HL-60 (cell line): ENCODE data around the gene FUT9.
"Not testable (repeated sequence)": the region's sequence is repeated elsewhere in the genome, so short reads cannot be mapped to it uniquely, and the experiment has no call there.

Source experiments
- DNase-seq, 2 experiments: peaks; one replicate each; pipeline ENCODE4 v3.0.0-alpha.2; 2010 to 2020; ENCODE audit warnings: low read depth in 1 of 2, low spot score in 1 of 2
- H3K27ac ChIP-seq: fragments of 250-450 bp; sonication (Bioruptor Pico); replicated peaks from 2 replicates; pipeline ENCODE4 v1.5.1; 2020; ENCODE audit warnings: mild to moderate bottlenecking, moderate library complexity
- H3K27me3 ChIP-seq: fragments of 250-450 bp; sonication (Bioruptor Pico); 2 replicates; pipeline ENCODE4 v1.5.1; 2021; ENCODE audit warnings: mild to moderate bottlenecking, moderate library complexity; ENCODE audit not compliant: insufficient read depth, poor library complexity, severe bottlenecking
- H3K4me3 ChIP-seq: replicated peaks from 2 replicates; pipeline ENCODE4 v1.5.1; 2011; ENCODE audit warnings: mild to moderate bottlenecking, control low read depth, low read length; ENCODE audit not compliant: insufficient read depth
- CTCF ChIP-seq: IDR thresholded peaks from one replicate; pipeline ENCODE4 v1.5.1; 2011; ENCODE audit warnings: low read length, control low read depth, inconsistent platforms; ENCODE audit not compliant: insufficient read depth
- GABPA ChIP-seq: IDR thresholded peaks from 2 replicates; pipeline ENCODE4 v1.6.1; 2012; ENCODE audit warnings: low read depth
- POLR2AphosphoS5 ChIP-seq: IDR thresholded peaks from 2 replicates; pipeline ENCODE4 v1.6.1; 2012; ENCODE audit warnings: low read depth
- SPI1 ChIP-seq: IDR thresholded peaks from 2 replicates; pipeline ENCODE4 v1.6.1; 2012; ENCODE audit warnings: low read depth, mild to moderate bottlenecking, borderline replicate concordance
- TF ChIP-seq, protein P1 (sequence below): IDR thresholded peaks from 2 replicates; pipeline ENCODE4 v1.6.1; 2012; ENCODE audit warnings: low read depth; ENCODE audit not compliant: insufficient replicate concordance

Gene FUT9

GRCh38 chr6:96246563-96246962 lies 230.8 kb downstream of the FUT9 start:
- Histone ChIP-seq H3K27ac (no peak overlapping the region), H3K27me3 (no peaks in the 10 kb centered on the region), H3K4me3 (no peak overlapping the region)
- DNase-seq: no peak
- TF ChIP-seq CTCF (no peak), POLR2AphosphoS5 (no peak), SPI1 (no peak)
- TF ChIP-seq, protein P1, sequence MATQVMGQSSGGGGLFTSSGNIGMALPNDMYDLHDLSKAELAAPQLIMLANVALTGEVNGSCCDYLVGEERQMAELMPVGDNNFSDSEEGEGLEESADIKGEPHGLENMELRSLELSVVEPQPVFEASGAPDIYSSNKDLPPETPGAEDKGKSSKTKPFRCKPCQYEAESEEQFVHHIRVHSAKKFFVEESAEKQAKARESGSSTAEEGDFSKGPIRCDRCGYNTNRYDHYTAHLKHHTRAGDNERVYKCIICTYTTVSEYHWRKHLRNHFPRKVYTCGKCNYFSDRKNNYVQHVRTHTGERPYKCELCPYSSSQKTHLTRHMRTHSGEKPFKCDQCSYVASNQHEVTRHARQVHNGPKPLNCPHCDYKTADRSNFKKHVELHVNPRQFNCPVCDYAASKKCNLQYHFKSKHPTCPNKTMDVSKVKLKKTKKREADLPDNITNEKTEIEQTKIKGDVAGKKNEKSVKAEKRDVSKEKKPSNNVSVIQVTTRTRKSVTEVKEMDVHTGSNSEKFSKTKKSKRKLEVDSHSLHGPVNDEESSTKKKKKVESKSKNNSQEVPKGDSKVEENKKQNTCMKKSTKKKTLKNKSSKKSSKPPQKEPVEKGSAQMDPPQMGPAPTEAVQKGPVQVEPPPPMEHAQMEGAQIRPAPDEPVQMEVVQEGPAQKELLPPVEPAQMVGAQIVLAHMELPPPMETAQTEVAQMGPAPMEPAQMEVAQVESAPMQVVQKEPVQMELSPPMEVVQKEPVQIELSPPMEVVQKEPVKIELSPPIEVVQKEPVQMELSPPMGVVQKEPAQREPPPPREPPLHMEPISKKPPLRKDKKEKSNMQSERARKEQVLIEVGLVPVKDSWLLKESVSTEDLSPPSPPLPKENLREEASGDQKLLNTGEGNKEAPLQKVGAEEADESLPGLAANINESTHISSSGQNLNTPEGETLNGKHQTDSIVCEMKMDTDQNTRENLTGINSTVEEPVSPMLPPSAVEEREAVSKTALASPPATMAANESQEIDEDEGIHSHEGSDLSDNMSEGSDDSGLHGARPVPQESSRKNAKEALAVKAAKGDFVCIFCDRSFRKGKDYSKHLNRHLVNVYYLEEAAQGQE: no peak

DNA sequence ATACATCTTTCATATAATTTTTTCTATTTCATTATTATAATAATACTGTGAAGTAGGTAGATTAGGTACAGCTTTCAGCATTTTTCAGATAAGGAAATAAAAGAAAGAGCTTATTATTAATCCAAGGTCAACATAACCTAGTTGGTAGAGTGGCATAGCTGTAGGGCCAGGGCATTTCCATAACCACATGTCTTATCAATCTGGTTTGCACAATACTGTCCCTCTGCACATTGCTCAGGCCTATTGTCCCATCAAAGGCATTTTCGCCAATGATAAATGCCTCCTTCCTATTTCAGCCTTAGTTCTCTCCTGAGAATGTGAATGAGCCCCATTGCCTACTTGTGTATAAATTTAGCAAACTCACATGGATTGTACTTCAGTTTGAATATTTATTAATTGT lies 234.0 kb downstream of the FUT9 start:
- no peak overlapping the region for H3K27ac ChIP-seq
- H3K4me3 ChIP-seq: no peak overlapping the region
- H3K27me3 ChIP-seq: no peaks in the 10 kb centered on the region
- TF ChIP-seq CTCF (no peak), SPI1 (no peak), POLR2AphosphoS5 (no peak), GABPA (no peak)
- TF ChIP-seq, protein P1: no peak
- no peak for DNase-seq

DNA sequence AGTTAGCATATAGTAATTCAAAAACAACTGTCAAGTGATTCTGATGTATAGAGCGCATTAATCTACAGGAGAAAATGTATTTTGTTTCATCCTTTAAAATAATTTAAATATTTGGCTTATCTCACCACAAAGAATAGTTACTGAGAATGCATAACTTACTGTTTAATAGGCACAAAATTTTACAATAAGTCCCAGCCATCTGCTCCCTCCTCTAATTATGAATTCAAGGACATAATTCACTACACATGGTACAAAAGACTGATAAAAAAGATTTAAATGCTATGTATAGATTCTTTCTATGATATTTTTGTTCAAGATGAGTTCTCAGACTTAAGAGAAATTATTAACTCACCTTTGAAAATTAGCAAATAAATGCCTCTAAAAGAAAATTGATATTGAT lies 242.0 kb downstream of the FUT9 start:
- Histone ChIP-seq H3K27me3 (no peaks in the 10 kb centered on the region), H3K4me3 (no peak overlapping the region), H3K27ac (no peak overlapping the region)
- no peak for DNase-seq
- TF ChIP-seq, protein P1: no peak
- no peak for TF ChIP-seq POLR2AphosphoS5
- TF ChIP-seq SPI1: no peak
- TF ChIP-seq CTCF: no peak
- no peak for TF ChIP-seq GABPA

GRCh38 chr6:96260787-96261430 lies 245.1 kb downstream of the FUT9 start:
- H3K27me3 ChIP-seq, DNase-seq, H3K4me3 ChIP-seq, H3K27ac ChIP-seq: not testable (repeated sequence)
